Measurements from ENCODE around the gene MAGI3. TPM values are rescaled to one million over a fixed set of nuclear protein-coding genes. Genes with fewer than 3 reads are reported as not detected.

Gene MAGI3
- polyA plus RNA-seq, 1 donor from 2014 or later = 10.8 TPM

- H3F3A ChIP-seq (ENCODE audit: insufficient read depth, low read length, poor library complexity, severe bottlenecking) = no peaks in the 10 kb centered on the region
- no peak overlapping the region for H3K27ac ChIP-seq (ENCODE audit: low read length)
- no peak overlapping the region for H3K9ac ChIP-seq (ENCODE audit: low read length)
- H3K4me3 ChIP-seq (ENCODE audit: low read length) = no peak overlapping the region
- no peaks in the 10 kb centered on the region for H3K9me3 ChIP-seq (ENCODE audit: low read length)
- H3K27me3 ChIP-seq (ENCODE audit: insufficient read depth, low read depth, low read length) = no peaks in the 10 kb centered on the region
- H2AFZ ChIP-seq (ENCODE audit: low read depth, low read length) = no peak overlapping the region
- TF ChIP-seq EZH2 (IDR thresholded peaks at IDR 0.05; ENCODE audit: borderline replicate concordance, insufficient read depth, low read length, poor library complexity, severe bottlenecking) = no peak
- H3K79me2 ChIP-seq (replicated peaks; ENCODE audit: insufficient read depth, low read length) = no peaks in the 10 kb centered on the region
- no peaks in the 10 kb centered on the region for H4K20me1 ChIP-seq (ENCODE audit: insufficient read depth)
- no peaks in the 10 kb centered on the region for H3K36me3 ChIP-seq (ENCODE audit: insufficient read depth, low read length)
- H3K9me2 ChIP-seq (ENCODE audit: insufficient read depth, low read length) = no peaks in the 10 kb centered on the region
- H3K4me2 ChIP-seq (ENCODE audit: low read length) = no peak overlapping the region
These were observed 191.8 kb downstream of the MAGI3 start for GRCh38 chr1:113582084-113582483.

- Histone ChIP-seq H3K9me2 (ENCODE audit: insufficient read depth, low read length) (no peaks in the 10 kb centered on the region), H3K4me2 (ENCODE audit: low read length) (no peak overlapping the region), H3K27ac (ENCODE audit: low read length) (no peak overlapping the region), H4K20me1 (ENCODE audit: insufficient read depth) (no peaks in the 10 kb centered on the region), H3K4me3 (ENCODE audit: low read length) (no peak overlapping the region), H3K9me3 (ENCODE audit: low read length) (no peaks in the 10 kb centered on the region), H3K79me2 (replicated peaks; ENCODE audit: insufficient read depth, low read length) (no peaks in the 10 kb centered on the region), H3K36me3 (ENCODE audit: insufficient read depth, low read length) (no peaks in the 10 kb centered on the region), H3K27me3 (ENCODE audit: insufficient read depth, low read depth, low read length) (no peaks in the 10 kb centered on the region), H3F3A (ENCODE audit: insufficient read depth, low read length, poor library complexity, severe bottlenecking) (no peaks in the 10 kb centered on the region), H2AFZ (ENCODE audit: low read depth, low read length) (no peak overlapping the region), H3K9ac (ENCODE audit: low read length) (no peak overlapping the region)
- TF ChIP-seq SMC3 (conservative IDR thresholded peaks at IDR 0.05; ENCODE audit: poor library complexity) = no peak
- TF ChIP-seq, protein P1, sequence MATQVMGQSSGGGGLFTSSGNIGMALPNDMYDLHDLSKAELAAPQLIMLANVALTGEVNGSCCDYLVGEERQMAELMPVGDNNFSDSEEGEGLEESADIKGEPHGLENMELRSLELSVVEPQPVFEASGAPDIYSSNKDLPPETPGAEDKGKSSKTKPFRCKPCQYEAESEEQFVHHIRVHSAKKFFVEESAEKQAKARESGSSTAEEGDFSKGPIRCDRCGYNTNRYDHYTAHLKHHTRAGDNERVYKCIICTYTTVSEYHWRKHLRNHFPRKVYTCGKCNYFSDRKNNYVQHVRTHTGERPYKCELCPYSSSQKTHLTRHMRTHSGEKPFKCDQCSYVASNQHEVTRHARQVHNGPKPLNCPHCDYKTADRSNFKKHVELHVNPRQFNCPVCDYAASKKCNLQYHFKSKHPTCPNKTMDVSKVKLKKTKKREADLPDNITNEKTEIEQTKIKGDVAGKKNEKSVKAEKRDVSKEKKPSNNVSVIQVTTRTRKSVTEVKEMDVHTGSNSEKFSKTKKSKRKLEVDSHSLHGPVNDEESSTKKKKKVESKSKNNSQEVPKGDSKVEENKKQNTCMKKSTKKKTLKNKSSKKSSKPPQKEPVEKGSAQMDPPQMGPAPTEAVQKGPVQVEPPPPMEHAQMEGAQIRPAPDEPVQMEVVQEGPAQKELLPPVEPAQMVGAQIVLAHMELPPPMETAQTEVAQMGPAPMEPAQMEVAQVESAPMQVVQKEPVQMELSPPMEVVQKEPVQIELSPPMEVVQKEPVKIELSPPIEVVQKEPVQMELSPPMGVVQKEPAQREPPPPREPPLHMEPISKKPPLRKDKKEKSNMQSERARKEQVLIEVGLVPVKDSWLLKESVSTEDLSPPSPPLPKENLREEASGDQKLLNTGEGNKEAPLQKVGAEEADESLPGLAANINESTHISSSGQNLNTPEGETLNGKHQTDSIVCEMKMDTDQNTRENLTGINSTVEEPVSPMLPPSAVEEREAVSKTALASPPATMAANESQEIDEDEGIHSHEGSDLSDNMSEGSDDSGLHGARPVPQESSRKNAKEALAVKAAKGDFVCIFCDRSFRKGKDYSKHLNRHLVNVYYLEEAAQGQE (IDR thresholded peaks at IDR 0.05; ENCODE audit: borderline replicate concordance) = no peak
- no peak for TF ChIP-seq POLR2AphosphoS5 (IDR thresholded peaks at IDR 0.05)
- no peak for TF ChIP-seq MXI1 (conservative IDR thresholded peaks at IDR 0.05; ENCODE audit: poor library complexity, severe bottlenecking)
- TF ChIP-seq TAF1 (IDR thresholded peaks at IDR 0.05; ENCODE audit: low read depth) = no peak
- no peak for TF ChIP-seq CTCF (IDR thresholded peaks at IDR 0.05; ENCODE audit: poor library complexity, severe bottlenecking)
- TF ChIP-seq EP300 (conservative IDR thresholded peaks at IDR 0.05; ENCODE audit: poor library complexity, severe bottlenecking) = no peak
These were observed 197.2 kb downstream of the MAGI3 start for GRCh38 chr1:113587475-113587874.

- no peaks in the 10 kb centered on the region for H3K27me3 ChIP-seq (ENCODE audit: insufficient read depth, low read depth, low read length)
- H3K4me3 ChIP-seq (ENCODE audit: low read length) = no peak overlapping the region
- no peaks in the 10 kb centered on the region for H3K79me2 ChIP-seq (replicated peaks; ENCODE audit: insufficient read depth, low read length)
- H3K27ac ChIP-seq (ENCODE audit: low read length) = no peak overlapping the region
- peaks cover 4% of the 10 kb centered on the region for H3K36me3 ChIP-seq (ENCODE audit: insufficient read depth, low read length)
- no peaks in the 10 kb centered on the region for H3K9me2 ChIP-seq (ENCODE audit: insufficient read depth, low read length)
- H3K9ac ChIP-seq (ENCODE audit: low read length) = no peak overlapping the region
- peaks cover 2% of the 10 kb centered on the region for H3K9me3 ChIP-seq (ENCODE audit: low read length)
- TF ChIP-seq RAD21 (conservative IDR thresholded peaks at IDR 0.05) = no peak
- no peak for TF ChIP-seq EP300 (conservative IDR thresholded peaks at IDR 0.05; ENCODE audit: poor library complexity, severe bottlenecking)
- no peak for TF ChIP-seq MXI1 (conservative IDR thresholded peaks at IDR 0.05; ENCODE audit: poor library complexity, severe bottlenecking)
- TF ChIP-seq CTCF (IDR thresholded peaks at IDR 0.05; ENCODE audit: poor library complexity, severe bottlenecking) = no peak
- H3K4me2 ChIP-seq (ENCODE audit: low read length) = no peak overlapping the region
- no peak overlapping the region for H2AFZ ChIP-seq (ENCODE audit: low read depth, low read length)
- no peaks in the 10 kb centered on the region for H4K20me1 ChIP-seq (ENCODE audit: insufficient read depth)
- H3F3A ChIP-seq (ENCODE audit: insufficient read depth, low read length, poor library complexity, severe bottlenecking) = no peaks in the 10 kb centered on the region
These were observed 201.9 kb downstream of the MAGI3 start for GRCh38 chr1:113592230-113592629.

Measured in neural cell (in vitro differentiated cells).